ENCODE results near the gene TSPAN3.
A peak's percentile ranks its signal among the peaks of the same experiment; 100 is the strongest.

The TSPAN3 gene

GRCh38 chr15:77070495-77071304 lies at the start of gene TSPAN3:
Gene TSPAN3 (minus strand): TSS chr15:77071109. CDS start chr15:77070954, 155 bp downstream.
- Histone ChIP-seq H3K36me3 (ENCODE audit: control insufficient read depth in 2 of 2, insufficient read depth in 2 of 2, low read length in 2 of 2) (no peaks in the 10 kb centered on the region), H3K4me3 (ENCODE audit: low read length in 2 of 2) (peak within 1 kb of the TSS; percentile 77 to 87), H3K27ac (ENCODE audit: low read depth in 2 of 2, low read length in 2 of 2) (peak within 1 kb of the TSS; percentile 94 to 96), H3K9ac (ENCODE audit: low read depth in 1 of 2, low read length in 2 of 2) (peak within 1 kb of the TSS; percentile 87 to 95), H3K27me3 (ENCODE audit: control insufficient read depth in 2 of 2, insufficient read depth in 2 of 2, low read length in 2 of 2) (no peaks in the 10 kb centered on the region), H3K9me3 (ENCODE audit: control insufficient read depth in 2 of 2, low read length in 2 of 2) (no peaks in the 10 kb centered on the region), H3K4me1 (ENCODE audit: control insufficient read depth in 2 of 2, insufficient read depth in 2 of 2, low read length in 2 of 2) (peaks cover 26 to 37% of the 10 kb centered on the region in 2 donors)

- no peak overlapping the region for H3K9ac ChIP-seq (ENCODE audit: low read depth in 1 of 2, low read length in 2 of 2)
- H3K27me3 ChIP-seq (ENCODE audit: control insufficient read depth in 2 of 2, insufficient read depth in 2 of 2, low read length in 2 of 2): no peaks in the 10 kb centered on the region
- H3K27ac ChIP-seq (ENCODE audit: low read depth in 2 of 2, low read length in 2 of 2): no peak overlapping the region
- H3K4me1 ChIP-seq (ENCODE audit: control insufficient read depth in 2 of 2, insufficient read depth in 2 of 2, low read length in 2 of 2): peaks cover 0 to 10% of the 10 kb centered on the region in 2 donors
- H3K4me3 ChIP-seq (ENCODE audit: low read length in 2 of 2): no peak overlapping the region
- no peaks in the 10 kb centered on the region for H3K36me3 ChIP-seq (ENCODE audit: control insufficient read depth in 2 of 2, insufficient read depth in 2 of 2, low read length in 2 of 2)
- no peaks in the 10 kb centered on the region for H3K9me3 ChIP-seq (ENCODE audit: control insufficient read depth in 2 of 2, low read length in 2 of 2)
Measured at GRCh38 chr15:77120576-77120975, 49.7 kb upstream of the TSPAN3 start.

- no peak overlapping the region for H3K27ac ChIP-seq (ENCODE audit: low read depth in 2 of 2, low read length in 2 of 2)
- H3K4me3 ChIP-seq (ENCODE audit: low read length in 2 of 2): no peak overlapping the region
- H3K9me3 ChIP-seq (ENCODE audit: control insufficient read depth in 2 of 2, low read length in 2 of 2): no peaks in the 10 kb centered on the region
- H3K27me3 ChIP-seq (ENCODE audit: control insufficient read depth in 2 of 2, insufficient read depth in 2 of 2, low read length in 2 of 2): no peaks in the 10 kb centered on the region
- H3K4me1 ChIP-seq (ENCODE audit: control insufficient read depth in 2 of 2, insufficient read depth in 2 of 2, low read length in 2 of 2): peaks cover 4 to 15% of the 10 kb centered on the region in 2 donors
- H3K36me3 ChIP-seq (ENCODE audit: control insufficient read depth in 2 of 2, insufficient read depth in 2 of 2, low read length in 2 of 2): peaks cover 4 to 6% of the 10 kb centered on the region in 2 donors
- no peak overlapping the region for H3K9ac ChIP-seq (ENCODE audit: low read depth in 1 of 2, low read length in 2 of 2)
Measured at GRCh38 chr15:77119446-77119845, 48.5 kb upstream of the TSPAN3 start.

- Histone ChIP-seq H3K9ac (ENCODE audit: low read depth in 1 of 2, low read length in 2 of 2) (no peak overlapping the region), H3K27me3 (ENCODE audit: control insufficient read depth in 2 of 2, insufficient read depth in 2 of 2, low read length in 2 of 2) (no peaks in the 10 kb centered on the region), H3K4me1 (ENCODE audit: control insufficient read depth in 2 of 2, insufficient read depth in 2 of 2, low read length in 2 of 2) (peaks cover 6 to 19% of the 10 kb centered on the region in 2 donors), H3K4me3 (ENCODE audit: low read length in 2 of 2) (no peak overlapping the region), H3K36me3 (ENCODE audit: control insufficient read depth in 2 of 2, insufficient read depth in 2 of 2, low read length in 2 of 2) (peaks cover 9 to 11% of the 10 kb centered on the region in 2 donors), H3K9me3 (ENCODE audit: control insufficient read depth in 2 of 2, low read length in 2 of 2) (no peaks in the 10 kb centered on the region), H3K27ac (ENCODE audit: low read depth in 2 of 2, low read length in 2 of 2) (no peak overlapping the region)
Measured at GRCh38 chr15:77118882-77119321, 48.0 kb upstream of the TSPAN3 start.

GRCh38 chr15:77115179-77115578 lies 44.3 kb upstream of the TSPAN3 start:
- Histone ChIP-seq H3K4me3 (ENCODE audit: low read length in 2 of 2) (no peak overlapping the region), H3K36me3 (ENCODE audit: control insufficient read depth in 2 of 2, insufficient read depth in 2 of 2, low read length in 2 of 2) (peaks cover 11 to 18% of the 10 kb centered on the region in 2 donors), H3K4me1 (ENCODE audit: control insufficient read depth in 2 of 2, insufficient read depth in 2 of 2, low read length in 2 of 2) (peaks cover 8 to 25% of the 10 kb centered on the region in 2 donors), H3K27me3 (ENCODE audit: control insufficient read depth in 2 of 2, insufficient read depth in 2 of 2, low read length in 2 of 2) (no peaks in the 10 kb centered on the region), H3K9ac (ENCODE audit: low read depth in 1 of 2, low read length in 2 of 2) (no peak overlapping the region), H3K9me3 (ENCODE audit: control insufficient read depth in 2 of 2, low read length in 2 of 2) (no peaks in the 10 kb centered on the region), H3K27ac (ENCODE audit: low read depth in 2 of 2, low read length in 2 of 2) (no peak overlapping the region)

- Histone ChIP-seq H3K36me3 (ENCODE audit: control insufficient read depth in 2 of 2, insufficient read depth in 2 of 2, low read length in 2 of 2) (peaks cover 11 to 23% of the 10 kb centered on the region in 2 donors), H3K4me1 (ENCODE audit: control insufficient read depth in 2 of 2, insufficient read depth in 2 of 2, low read length in 2 of 2) (peaks cover 8 to 20% of the 10 kb centered on the region in 2 donors), H3K27ac (ENCODE audit: low read depth in 2 of 2, low read length in 2 of 2) (no peak overlapping the region), H3K9me3 (ENCODE audit: control insufficient read depth in 2 of 2, low read length in 2 of 2) (no peaks in the 10 kb centered on the region), H3K27me3 (ENCODE audit: control insufficient read depth in 2 of 2, insufficient read depth in 2 of 2, low read length in 2 of 2) (no peaks in the 10 kb centered on the region), H3K4me3 (ENCODE audit: low read length in 2 of 2) (no peak overlapping the region), H3K9ac (ENCODE audit: low read depth in 1 of 2, low read length in 2 of 2) (no peak overlapping the region)
Measured at GRCh38 chr15:77112838-77113504, 42.1 kb upstream of the TSPAN3 start.

- peaks cover 8 to 24% of the 10 kb centered on the region in 2 donors for H3K4me1 ChIP-seq (ENCODE audit: control insufficient read depth in 2 of 2, insufficient read depth in 2 of 2, low read length in 2 of 2)
- no peak overlapping the region for H3K4me3 ChIP-seq (ENCODE audit: low read length in 2 of 2)
- H3K27ac ChIP-seq (ENCODE audit: low read depth in 2 of 2, low read length in 2 of 2): no peak overlapping the region
- H3K27me3 ChIP-seq (ENCODE audit: control insufficient read depth in 2 of 2, insufficient read depth in 2 of 2, low read length in 2 of 2): no peaks in the 10 kb centered on the region
- H3K36me3 ChIP-seq (ENCODE audit: control insufficient read depth in 2 of 2, insufficient read depth in 2 of 2, low read length in 2 of 2): peaks cover 11 to 23% of the 10 kb centered on the region in 2 donors
- no peak overlapping the region for H3K9ac ChIP-seq (ENCODE audit: low read depth in 1 of 2, low read length in 2 of 2)
- H3K9me3 ChIP-seq (ENCODE audit: control insufficient read depth in 2 of 2, low read length in 2 of 2): no peaks in the 10 kb centered on the region
Measured at GRCh38 chr15:77111789-77112188, 40.9 kb upstream of the TSPAN3 start.

- no peaks in the 10 kb centered on the region for H3K27me3 ChIP-seq (ENCODE audit: control insufficient read depth in 2 of 2, insufficient read depth in 2 of 2, low read length in 2 of 2)
- H3K9ac ChIP-seq (ENCODE audit: low read depth in 1 of 2, low read length in 2 of 2): no peak overlapping the region
- H3K27ac ChIP-seq (ENCODE audit: low read depth in 2 of 2, low read length in 2 of 2): no peak overlapping the region
- no peak overlapping the region for H3K4me3 ChIP-seq (ENCODE audit: low read length in 2 of 2)
- no peaks in the 10 kb centered on the region for H3K9me3 ChIP-seq (ENCODE audit: control insufficient read depth in 2 of 2, low read length in 2 of 2)
- peaks cover 0 to 3% of the 10 kb centered on the region in 2 donors for H3K4me1 ChIP-seq (ENCODE audit: control insufficient read depth in 2 of 2, insufficient read depth in 2 of 2, low read length in 2 of 2)
- H3K36me3 ChIP-seq (ENCODE audit: control insufficient read depth in 2 of 2, insufficient read depth in 2 of 2, low read length in 2 of 2): peaks cover 3 to 5% of the 10 kb centered on the region in 2 donors
Measured at GRCh38 chr15:77107531-77108355, 36.8 kb upstream of the TSPAN3 start.

GRCh38 chr15:77107068-77107467 lies 36.2 kb upstream of the TSPAN3 start:
- H3K36me3 ChIP-seq (ENCODE audit: control insufficient read depth in 2 of 2, insufficient read depth in 2 of 2, low read length in 2 of 2): peaks cover 3 to 5% of the 10 kb centered on the region in 2 donors
- no peaks in the 10 kb centered on the region for H3K27me3 ChIP-seq (ENCODE audit: control insufficient read depth in 2 of 2, insufficient read depth in 2 of 2, low read length in 2 of 2)
- H3K9ac ChIP-seq (ENCODE audit: low read depth in 1 of 2, low read length in 2 of 2): no peak overlapping the region
- H3K4me1 ChIP-seq (ENCODE audit: control insufficient read depth in 2 of 2, insufficient read depth in 2 of 2, low read length in 2 of 2): peaks cover 0 to 3% of the 10 kb centered on the region in 2 donors
- H3K9me3 ChIP-seq (ENCODE audit: control insufficient read depth in 2 of 2, low read length in 2 of 2): no peaks in the 10 kb centered on the region
- H3K27ac ChIP-seq (ENCODE audit: low read depth in 2 of 2, low read length in 2 of 2): no peak overlapping the region
- no peak overlapping the region for H3K4me3 ChIP-seq (ENCODE audit: low read length in 2 of 2)

Measured in mucosa of rectum (tissue), 2 donors.